Lower leg skin (tissue), 3 donors: Measurements from ENCODE around the gene IGSF21.

Experiments
- CTCF ChIP-seq, 3 donors: fragments of 450-650 bp; IDR thresholded peaks; one replicate each; pipeline ENCODE4 v1.5.1; 2016; ENCODE audit warnings: antibody characterized with exemption in 3 of 3, mild to moderate bottlenecking in 3 of 3, moderate library complexity in 2 of 3
- POLR2A ChIP-seq, 2 donors: fragments of 450-650 bp; IDR thresholded peaks; one replicate each; pipeline ENCODE4 v1.6.1; 2016 to 2017; ENCODE audit warnings: antibody characterized with exemption in 2 of 2, mild to moderate bottlenecking in 1 of 2, moderate library complexity in 1 of 2

- TF ChIP-seq CTCF (IDR thresholded peaks at IDR 0.05): no peak
- no peak for TF ChIP-seq POLR2A (IDR thresholded peaks at IDR 0.05)
Observed at GRCh38 chr1:18140411-18140810, 32.8 kb downstream of the IGSF21 start.
